ENCODE data around the gene SLC12A8. TPM values are rescaled to one million over a fixed set of nuclear protein-coding genes. Genes with fewer than 3 reads are reported as not detected.

Gene SLC12A8
- total RNA-seq, 1 donor from 2014 or later, result 9.1 TPM

GRCh38 chr3:125054062-125054448 is 158.5 kb downstream of the SLC12A8 start:
- no peak for DNase-seq
- Histone ChIP-seq H3K9me3 (no peaks in the 10 kb centered on the region), H3K4me3 (peak overlapping the region; percentile 82), H3K36me3 (peaks cover 7% of the 10 kb centered on the region), H3K27ac (peak overlapping the region; percentile 88), H3K27me3 (ENCODE audit: low read depth) (no peaks in the 10 kb centered on the region), H3K4me1 (peaks cover 67% of the 10 kb centered on the region)
- no peak for TF ChIP-seq CTCF (IDR thresholded peaks at IDR 0.05)
- intact Hi-C loops (cut with DNase I), result no loop called here
- ATAC-seq, result no peak

GRCh38 chr3:125053304-125053699 is 159.2 kb downstream of the SLC12A8 start:
- H3K27ac ChIP-seq, result peak overlapping the region; percentile 88
- H3K4me3 ChIP-seq, result peak overlapping the region; percentile 82
- TF ChIP-seq CTCF (IDR thresholded peaks at IDR 0.05), result no peak
- peaks cover 7% of the 10 kb centered on the region for H3K36me3 ChIP-seq
- H3K4me1 ChIP-seq, result peaks cover 75% of the 10 kb centered on the region
- H3K9me3 ChIP-seq, result no peaks in the 10 kb centered on the region
- ATAC-seq (no peak), DNase-seq (no peak)
- H3K27me3 ChIP-seq (ENCODE audit: low read depth), result no peaks in the 10 kb centered on the region
- intact Hi-C loops (cut with DNase I), result no loop called here

- Histone ChIP-seq H3K4me1 (peaks cover 79% of the 10 kb centered on the region), H3K27ac (peak overlapping the region; percentile 88), H3K4me3 (peak overlapping the region; percentile 82), H3K9me3 (no peaks in the 10 kb centered on the region), H3K27me3 (ENCODE audit: low read depth) (no peaks in the 10 kb centered on the region), H3K36me3 (peaks cover 7% of the 10 kb centered on the region)
- no peak for DNase-seq
- no peak for ATAC-seq
- TF ChIP-seq CTCF (IDR thresholded peaks at IDR 0.05), result no peak
- intact Hi-C loops (cut with DNase I), result no loop called here
Observed at GRCh38 chr3:125052624-125053303, 159.8 kb downstream of the SLC12A8 start.

GRCh38 chr3:125051715-125052581 is 160.6 kb downstream of the SLC12A8 start:
- DNase-seq (no peak), ATAC-seq (no peak)

GRCh38 chr3:125051205-125051604 is 161.3 kb downstream of the SLC12A8 start:
- no peak for ATAC-seq
- DNase-seq, result no peak
- H3K4me1 ChIP-seq, result peaks cover 79% of the 10 kb centered on the region
- TF ChIP-seq CTCF (IDR thresholded peaks at IDR 0.05), result no peak
- H3K27me3 ChIP-seq (ENCODE audit: low read depth), result no peaks in the 10 kb centered on the region
- peak overlapping the region; percentile 88 for H3K27ac ChIP-seq
- H3K9me3 ChIP-seq, result no peaks in the 10 kb centered on the region
- peak overlapping the region; percentile 82 for H3K4me3 ChIP-seq
- peaks cover 14% of the 10 kb centered on the region for H3K36me3 ChIP-seq
- intact Hi-C loops (cut with DNase I), result no loop called here

More at GRCh38 chr3:125051715-125052581, 160.6 kb downstream of the SLC12A8 start:
- Histone ChIP-seq H3K27me3 (ENCODE audit: low read depth) (no peaks in the 10 kb centered on the region), H3K4me3 (peak overlapping the region; percentile 82), H3K9me3 (no peaks in the 10 kb centered on the region), H3K4me1 (peaks cover 80% of the 10 kb centered on the region), H3K36me3 (peaks cover 13% of the 10 kb centered on the region), H3K27ac (peak overlapping the region; percentile 88)
- intact Hi-C loops (cut with DNase I), result no loop called here
- TF ChIP-seq CTCF (IDR thresholded peaks at IDR 0.05), result no peak
